Gastroesophageal sphincter (tissue), 3 donors: ENCODE measurements around the gene ALDOA.
A peak's percentile ranks its signal among the peaks of the same experiment; 100 is the strongest.

ENCODE experiments used
- EP300 ChIP-seq: sonication (generic); formaldehyde crosslinking; IDR thresholded peaks from one replicate; pipeline ENCODE4 v1.6.1; 2017; ENCODE audit warnings: antibody characterized with exemption, mild to moderate bottlenecking
- POLR2A ChIP-seq, 2 donors: fragments of 450-650 bp; IDR thresholded peaks; one replicate each; pipeline ENCODE4 v1.6.1; 2017; ENCODE audit warnings: antibody characterized with exemption in 2 of 2, mild to moderate bottlenecking in 2 of 2, moderate library complexity in 1 of 2
- POLR2AphosphoS5 ChIP-seq: sonication (generic); formaldehyde crosslinking; IDR thresholded peaks from one replicate; pipeline ENCODE4 v1.6.1; 2017; ENCODE audit warnings: antibody characterized with exemption
- TF ChIP-seq, protein P1 (sequence below), 4 experiments: fragments of 200-600 bp in 2 of 4; fragments of 450-650 bp in 2 of 4; sonication (generic) in 1 of 4; IDR thresholded peaks; one replicate each; pipeline ENCODE4 v1.5.1; 2017 to 2019; ENCODE audit warnings: antibody characterized with exemption in 4 of 4, mild to moderate bottlenecking in 2 of 4, moderate library complexity in 2 of 4

DNA sequence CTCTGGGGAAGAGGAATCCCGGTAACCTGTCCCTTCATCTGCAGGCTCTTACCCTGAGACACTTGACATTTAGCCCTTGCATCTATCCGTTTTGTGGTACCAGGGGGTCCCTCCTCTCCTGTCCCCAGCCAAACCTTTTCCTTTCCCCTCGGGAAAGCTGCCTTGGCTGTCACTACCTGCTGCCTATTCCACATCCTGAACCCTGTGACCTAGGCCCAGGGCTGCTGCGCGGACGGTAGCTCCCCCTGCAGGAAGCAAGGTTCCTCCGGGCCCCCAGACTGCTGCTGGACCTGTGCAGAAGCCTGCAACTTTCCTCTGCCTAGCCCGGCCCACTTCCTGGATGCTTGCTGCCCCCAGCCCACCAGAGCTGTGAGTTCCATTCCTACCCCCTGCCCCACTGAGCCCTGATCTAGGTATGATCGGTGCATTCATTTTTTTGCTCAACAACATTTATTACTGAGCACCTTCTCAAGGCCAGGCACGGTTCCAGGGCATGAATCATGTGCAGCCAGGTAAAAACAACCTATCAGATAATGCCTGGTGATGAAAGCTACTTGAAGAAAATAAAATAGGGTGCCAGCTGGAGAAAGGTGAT lies 10.5 kb upstream of the ALDOA start:
- TF ChIP-seq, protein P1, sequence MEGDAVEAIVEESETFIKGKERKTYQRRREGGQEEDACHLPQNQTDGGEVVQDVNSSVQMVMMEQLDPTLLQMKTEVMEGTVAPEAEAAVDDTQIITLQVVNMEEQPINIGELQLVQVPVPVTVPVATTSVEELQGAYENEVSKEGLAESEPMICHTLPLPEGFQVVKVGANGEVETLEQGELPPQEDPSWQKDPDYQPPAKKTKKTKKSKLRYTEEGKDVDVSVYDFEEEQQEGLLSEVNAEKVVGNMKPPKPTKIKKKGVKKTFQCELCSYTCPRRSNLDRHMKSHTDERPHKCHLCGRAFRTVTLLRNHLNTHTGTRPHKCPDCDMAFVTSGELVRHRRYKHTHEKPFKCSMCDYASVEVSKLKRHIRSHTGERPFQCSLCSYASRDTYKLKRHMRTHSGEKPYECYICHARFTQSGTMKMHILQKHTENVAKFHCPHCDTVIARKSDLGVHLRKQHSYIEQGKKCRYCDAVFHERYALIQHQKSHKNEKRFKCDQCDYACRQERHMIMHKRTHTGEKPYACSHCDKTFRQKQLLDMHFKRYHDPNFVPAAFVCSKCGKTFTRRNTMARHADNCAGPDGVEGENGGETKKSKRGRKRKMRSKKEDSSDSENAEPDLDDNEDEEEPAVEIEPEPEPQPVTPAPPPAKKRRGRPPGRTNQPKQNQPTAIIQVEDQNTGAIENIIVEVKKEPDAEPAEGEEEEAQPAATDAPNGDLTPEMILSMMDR (IDR thresholded peaks at IDR 0.05) = peak in 1 of 4 experiments; percentile 37
- TF ChIP-seq POLR2A (IDR thresholded peaks at IDR 0.05) (no peak), POLR2AphosphoS5 (no peak), EP300 (no peak)
